IPS DF 6.9 (cell line): Measurements from ENCODE around the gene CDC7.

Experiments used
- DNase-seq: peaks from one replicate; pipeline ENCODE4 v3.0.0-alpha.2; 2013; ENCODE audit warnings: low read depth, low spot score
- H3K27ac ChIP-seq: one replicate; pipeline ENCODE4 v1.5.1; 2013; ENCODE audit warnings: low read length, control low read depth
- H3K27me3 ChIP-seq: 2 replicates; pipeline ENCODE4 v1.6.1; 2013; ENCODE audit warnings: mild to moderate bottlenecking, low read length; ENCODE audit not compliant: control insufficient read depth, insufficient read depth
- H3K36me3 ChIP-seq: 2 replicates; pipeline ENCODE4 v1.6.1; 2013; ENCODE audit warnings: low read length; ENCODE audit not compliant: control insufficient read depth, insufficient read depth
- H3K4me1 ChIP-seq: 2 replicates; pipeline ENCODE4 v1.6.1; 2013; ENCODE audit warnings: low read length; ENCODE audit not compliant: control insufficient read depth, insufficient read depth
- H3K4me3 ChIP-seq: 2 replicates; pipeline ENCODE4 v1.5.1; 2013; ENCODE audit warnings: mild to moderate bottlenecking, low read length
- H3K9me3 ChIP-seq: 2 replicates; pipeline ENCODE4 v1.6.1; 2013; ENCODE audit warnings: low read length, inconsistent platforms; ENCODE audit not compliant: control insufficient read depth, insufficient read depth
- WGBS: extraction: QIAGEN DNeasy Blood & Tissue Kit; methylation state at CpG from one replicate; pipeline ENCODE4 v1.1.7; 2013; ENCODE audit warnings: mixed read lengths, missing lambda C conversion rate; ENCODE audit not compliant: insufficient read length, insufficient coverage; 5-methylcytosine and 5-hydroxymethylcytosine counted together

Gene CDC7

DNA sequence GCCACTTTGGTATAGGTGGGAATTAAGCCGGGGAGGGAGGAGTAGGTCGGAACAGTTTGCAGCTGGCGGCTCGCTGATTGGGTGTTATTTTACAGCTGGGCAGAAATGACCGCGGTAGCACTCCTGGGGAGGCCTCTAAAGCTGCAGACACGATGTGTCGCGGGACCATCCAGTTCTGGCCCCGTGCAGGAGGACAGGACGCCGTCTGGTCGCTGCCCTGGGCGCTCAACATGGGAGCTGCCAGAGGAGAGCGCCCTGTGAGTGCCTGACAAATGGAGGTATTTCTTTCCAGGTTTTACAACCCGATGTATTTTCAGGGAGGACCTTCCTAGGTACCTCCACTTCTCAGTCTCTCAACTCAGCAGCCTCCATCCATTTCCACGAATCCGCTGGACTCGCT is 46.2 kb downstream of the CDC7 start:
- no peaks in the 10 kb centered on the region for H3K27me3 ChIP-seq
- no CpG with 5 or more reads among the region's 19 CpGs for WGBS
- H3K9me3 ChIP-seq, result no peaks in the 10 kb centered on the region
- no peak overlapping the region for H3K4me3 ChIP-seq
- DNase-seq, result no peak
- no peak overlapping the region for H3K27ac ChIP-seq
- H3K4me1 ChIP-seq, result no peaks in the 10 kb centered on the region
- no peaks in the 10 kb centered on the region for H3K36me3 ChIP-seq

DNA sequence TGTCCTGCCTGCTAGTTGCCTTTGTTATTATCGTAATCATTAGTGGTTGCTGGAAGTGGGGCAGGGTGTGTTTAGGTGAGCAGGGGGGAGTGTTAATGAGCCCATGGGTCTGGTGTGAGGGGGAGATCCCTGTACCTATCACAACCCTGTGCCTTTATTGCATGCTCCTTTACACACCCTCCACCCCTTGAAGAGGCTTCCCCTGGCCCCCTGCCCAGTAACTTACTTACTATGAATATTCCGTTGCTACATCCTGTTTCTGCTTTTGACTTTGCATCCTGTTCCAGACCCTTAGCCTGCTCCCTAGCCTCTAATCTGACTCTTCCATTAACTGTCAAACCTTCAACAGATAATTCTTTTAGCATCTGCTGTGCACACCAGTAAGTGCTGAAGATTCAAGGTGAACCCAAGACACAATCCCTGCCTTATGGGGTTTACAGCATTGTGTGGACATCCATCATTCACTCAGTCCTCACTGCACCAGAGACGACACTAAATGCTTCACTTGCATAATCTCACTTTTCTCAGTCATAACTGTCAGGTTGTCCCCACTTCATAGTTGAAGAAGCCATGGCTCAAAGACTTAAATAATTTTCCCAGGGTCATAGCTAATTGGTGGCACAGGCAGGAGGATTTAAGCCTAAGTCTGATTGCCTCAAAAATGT is 47.9 kb downstream of the CDC7 start:
- no peaks in the 10 kb centered on the region for H3K36me3 ChIP-seq
- H3K27me3 ChIP-seq, result no peaks in the 10 kb centered on the region
- no peak overlapping the region for H3K4me3 ChIP-seq
- no peaks in the 10 kb centered on the region for H3K4me1 ChIP-seq
- H3K9me3 ChIP-seq, result no peaks in the 10 kb centered on the region
- DNase-seq, result no peak
- H3K27ac ChIP-seq, result no peak overlapping the region
- WGBS, result no CpG with 5 or more reads among the region's 3 CpGs

DNA sequence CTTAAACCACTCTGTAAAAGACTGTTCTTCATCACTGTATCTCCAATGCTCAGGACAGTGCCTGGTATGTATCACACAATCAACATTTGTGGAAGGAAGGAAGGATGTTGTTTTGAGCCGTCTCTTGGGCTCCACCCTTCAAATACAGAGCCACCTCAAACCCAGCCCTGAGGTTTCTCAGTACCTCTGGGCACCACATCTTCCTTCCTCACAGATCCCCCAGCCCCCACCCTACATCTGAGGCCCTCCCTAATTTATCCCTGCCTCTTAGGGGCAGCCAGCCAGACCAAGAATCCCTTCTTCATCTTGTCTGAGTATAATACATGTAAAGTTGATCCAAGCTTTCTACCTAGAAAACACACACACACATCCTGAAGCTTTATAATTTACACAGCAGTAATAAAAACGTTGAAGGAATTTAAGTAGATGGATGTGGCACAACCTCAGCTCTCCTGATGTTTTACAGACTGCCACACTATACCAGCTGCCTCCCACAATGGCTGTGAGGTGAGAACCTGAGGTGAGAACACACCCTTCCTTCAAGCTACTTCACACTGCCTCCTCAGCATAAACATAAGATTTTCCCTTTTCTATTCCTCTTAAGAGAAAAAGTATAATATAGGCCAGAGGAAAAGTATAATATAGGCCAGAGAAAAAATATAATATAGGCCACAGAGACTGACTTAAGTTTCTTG is 48.5 kb downstream of the CDC7 start:
- DNase-seq, result no peak
- no peaks in the 10 kb centered on the region for H3K36me3 ChIP-seq
- H3K4me3 ChIP-seq, result no peak overlapping the region
- H3K9me3 ChIP-seq, result no peaks in the 10 kb centered on the region
- WGBS, result no CpG with 5 or more reads among the region's 2 CpGs
- no peak overlapping the region for H3K27ac ChIP-seq
- no peaks in the 10 kb centered on the region for H3K4me1 ChIP-seq
- no peaks in the 10 kb centered on the region for H3K27me3 ChIP-seq

DNA sequence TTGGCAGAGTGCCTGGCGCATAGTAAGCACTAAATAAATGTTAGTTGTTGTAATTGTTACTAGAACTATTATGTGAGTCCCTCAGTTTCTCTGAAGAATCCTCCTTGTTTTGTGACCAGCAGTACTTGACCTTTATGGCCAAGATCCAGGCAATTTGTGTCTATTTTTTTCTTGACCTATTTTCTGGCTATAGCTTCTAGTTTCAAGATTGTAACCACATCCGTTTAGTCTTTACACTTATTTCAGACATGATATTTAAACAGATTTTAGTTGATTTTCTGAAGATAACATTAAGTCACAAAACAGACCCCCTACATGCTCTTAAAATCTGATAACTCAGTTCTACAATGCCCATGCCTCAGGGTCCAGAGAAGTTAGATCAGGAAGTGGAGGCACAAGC is 50.3 kb downstream of the CDC7 start:
- WGBS, result no CpG with 5 or more reads among the region's 2 CpGs
- Histone ChIP-seq H3K27me3 (no peaks in the 10 kb centered on the region), H3K9me3 (no peaks in the 10 kb centered on the region)

DNA sequence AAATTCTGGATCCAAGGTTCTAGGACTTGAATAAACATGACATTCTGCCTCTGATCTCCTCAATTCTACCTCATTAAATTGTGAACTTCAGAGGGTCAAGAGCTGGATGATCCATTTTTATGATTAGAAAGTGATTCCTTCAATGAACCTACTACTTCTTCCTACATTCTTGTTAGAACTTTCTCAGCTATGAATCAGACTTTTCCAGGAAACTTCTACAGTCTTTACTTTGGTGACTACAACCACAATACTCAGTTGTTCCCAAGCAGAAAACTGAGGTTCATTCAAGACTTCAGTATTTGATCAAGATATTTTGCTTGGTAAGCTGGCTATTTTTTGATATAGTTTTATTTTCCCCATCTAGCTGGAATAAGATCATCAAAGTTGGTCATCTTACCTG is 51.4 kb downstream of the CDC7 start:
- Histone ChIP-seq H3K9me3 (no peaks in the 10 kb centered on the region), H3K27me3 (no peaks in the 10 kb centered on the region), H3K4me3 (no peak overlapping the region), H3K27ac (no peak overlapping the region), H3K4me1 (no peaks in the 10 kb centered on the region), H3K36me3 (no peaks in the 10 kb centered on the region)
- no peak for DNase-seq

More for the DNA sequence above, 50.3 kb downstream of the CDC7 start:
- no peak overlapping the region for H3K4me3 ChIP-seq
- no peaks in the 10 kb centered on the region for H3K36me3 ChIP-seq
- no peak for DNase-seq
- H3K4me1 ChIP-seq, result no peaks in the 10 kb centered on the region
- H3K27ac ChIP-seq, result no peak overlapping the region

DNA sequence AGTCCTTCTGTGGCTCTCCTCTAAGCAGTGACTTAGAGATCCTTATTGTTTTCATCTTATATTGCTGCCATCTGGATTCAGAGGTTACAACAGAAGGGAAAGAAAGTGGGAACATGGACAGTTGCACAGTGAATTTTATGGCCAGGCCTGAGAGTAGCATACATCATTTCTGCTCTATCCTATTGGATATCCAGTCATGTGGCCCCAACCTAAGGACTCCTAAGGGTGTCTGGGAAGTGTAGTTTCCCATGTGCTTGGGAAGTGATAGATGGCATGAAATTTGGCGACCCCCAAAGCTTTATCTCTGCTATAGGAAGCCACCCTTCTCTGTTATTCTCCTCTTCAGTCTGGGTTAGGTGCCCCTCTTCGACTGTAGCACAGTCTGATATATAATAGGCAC is 51.9 kb downstream of the CDC7 start:
- no peak overlapping the region for H3K27ac ChIP-seq
- DNase-seq, result no peak
- no CpG with 5 or more reads among the region's 2 CpGs for WGBS
- H3K4me1 ChIP-seq, result no peaks in the 10 kb centered on the region
- no peaks in the 10 kb centered on the region for H3K9me3 ChIP-seq
- H3K27me3 ChIP-seq, result no peaks in the 10 kb centered on the region
- no peaks in the 10 kb centered on the region for H3K36me3 ChIP-seq
- no peak overlapping the region for H3K4me3 ChIP-seq

DNA sequence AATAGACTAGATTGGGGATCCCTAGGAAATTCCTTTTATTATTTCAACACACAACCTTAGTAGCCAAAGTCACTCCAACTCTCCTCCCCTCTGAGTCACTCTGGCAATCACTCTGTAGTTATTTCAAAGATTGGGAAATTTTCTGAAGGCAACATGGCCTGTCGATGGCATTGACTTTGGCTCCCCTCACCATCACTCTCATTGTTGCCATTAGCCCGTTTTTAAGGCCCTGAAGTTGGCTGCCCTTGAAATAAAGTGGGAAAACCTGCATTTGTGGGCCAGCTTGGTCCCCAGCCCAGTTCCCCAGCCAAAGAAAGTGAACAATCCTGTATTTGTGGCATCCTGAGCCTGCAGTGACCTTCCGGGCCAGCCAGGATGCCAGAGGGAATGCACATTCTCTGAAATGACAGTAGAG is 52.5 kb downstream of the CDC7 start:
- H3K9me3 ChIP-seq, result no peaks in the 10 kb centered on the region
- H3K4me3 ChIP-seq, result no peak overlapping the region
- WGBS, result no CpG with 5 or more reads among the region's 3 CpGs
- no peaks in the 10 kb centered on the region for H3K36me3 ChIP-seq
- no peaks in the 10 kb centered on the region for H3K27me3 ChIP-seq
- no peak for DNase-seq
- no peak overlapping the region for H3K27ac ChIP-seq
- H3K4me1 ChIP-seq, result no peaks in the 10 kb centered on the region

DNA sequence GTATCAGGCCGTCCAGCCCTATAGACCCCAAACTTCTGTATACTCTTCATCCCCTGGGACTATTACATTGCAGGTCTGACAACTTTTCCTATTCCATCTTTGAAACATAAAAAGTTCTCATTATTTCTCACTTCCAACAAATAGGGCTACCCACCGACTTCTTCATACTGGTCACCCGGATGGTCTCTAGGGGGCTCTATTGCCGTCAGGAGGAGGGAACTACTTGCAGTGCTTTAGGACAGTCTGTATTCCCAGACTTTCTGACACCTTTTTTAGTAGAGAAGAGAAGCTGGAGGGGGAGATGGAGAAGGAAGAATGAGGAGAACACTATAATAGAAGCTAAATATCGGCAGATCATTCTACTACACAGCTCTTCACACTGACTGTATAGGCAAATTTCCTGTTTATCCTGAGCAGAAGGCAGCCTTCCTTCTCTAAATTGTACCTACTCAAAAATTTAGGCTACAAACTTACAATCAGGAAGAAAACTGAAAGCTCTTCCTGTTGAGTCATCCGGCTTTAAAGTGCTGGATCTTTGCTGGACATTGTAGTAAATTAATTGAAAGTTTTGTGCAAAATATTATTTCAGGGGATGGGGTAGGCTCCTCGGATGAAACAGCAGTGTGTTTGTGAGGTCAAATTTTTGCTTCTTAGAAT is 54.6 kb downstream of the CDC7 start:
- no peak overlapping the region for H3K4me3 ChIP-seq
- no peaks in the 10 kb centered on the region for H3K36me3 ChIP-seq
- no peaks in the 10 kb centered on the region for H3K9me3 ChIP-seq
- H3K27me3 ChIP-seq, result no peaks in the 10 kb centered on the region
- H3K4me1 ChIP-seq, result no peaks in the 10 kb centered on the region
- H3K27ac ChIP-seq, result no peak overlapping the region
- no peak for DNase-seq
- no CpG with 5 or more reads among the region's 7 CpGs for WGBS

DNA sequence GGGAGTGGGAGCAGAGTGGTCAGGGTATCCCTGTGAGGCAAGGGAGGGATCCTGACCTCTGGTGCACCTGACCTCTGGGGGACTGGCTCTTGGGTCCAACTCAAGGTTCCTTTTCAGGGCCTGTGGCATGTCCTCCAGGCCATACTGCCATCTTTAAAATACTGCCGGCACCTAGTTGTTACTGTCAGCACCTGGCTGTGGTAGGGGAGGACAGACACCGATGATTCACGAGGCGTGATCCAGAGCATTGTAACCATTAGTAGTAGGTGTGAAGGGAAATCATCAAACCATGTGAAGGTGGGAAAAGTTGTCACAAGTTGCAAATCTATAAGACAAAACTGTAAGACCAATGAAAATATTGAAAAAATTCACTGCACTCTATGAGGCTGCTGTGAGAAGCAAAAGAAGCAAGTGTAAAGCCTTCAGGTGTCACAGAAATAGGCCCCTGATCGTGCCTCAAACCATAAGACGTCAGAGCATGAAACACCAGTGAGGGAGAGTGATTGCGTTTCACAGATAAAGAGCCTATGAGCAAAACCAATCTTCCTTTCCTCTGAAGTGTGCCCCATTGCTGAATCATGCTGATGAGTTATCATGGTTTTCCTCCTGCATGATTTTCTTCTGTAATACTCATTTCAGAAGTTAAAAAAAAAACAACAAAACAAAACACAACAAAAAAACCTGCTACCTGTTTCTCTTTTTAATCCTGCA is 55.3 kb downstream of the CDC7 start:
- Histone ChIP-seq H3K4me3 (no peak overlapping the region), H3K36me3 (no peaks in the 10 kb centered on the region), H3K27me3 (no peaks in the 10 kb centered on the region), H3K9me3 (no peaks in the 10 kb centered on the region), H3K27ac (no peak overlapping the region), H3K4me1 (no peaks in the 10 kb centered on the region)
- no peak for DNase-seq
- WGBS, result no CpG with 5 or more reads among the region's 7 CpGs

DNA sequence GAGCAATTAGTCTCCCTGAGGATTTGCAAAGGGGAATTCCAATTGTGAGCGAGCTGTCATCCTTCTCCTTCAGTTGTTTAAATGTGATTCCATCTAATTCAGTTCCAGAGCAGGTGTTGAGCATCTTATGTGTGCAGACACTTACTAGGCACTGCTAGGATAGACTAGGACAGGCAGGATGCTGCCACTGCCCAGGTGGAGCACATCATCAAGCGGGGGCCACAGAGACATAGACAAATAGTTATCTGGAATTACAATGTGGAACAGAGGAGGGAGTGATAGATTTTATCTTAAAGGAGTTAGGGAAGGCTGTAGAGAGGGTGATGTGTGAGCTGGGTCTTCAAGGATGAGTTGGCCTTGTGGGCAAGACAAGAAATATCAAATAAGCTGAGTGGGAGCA is 55.9 kb downstream of the CDC7 start:
- no peak overlapping the region for H3K27ac ChIP-seq
- H3K36me3 ChIP-seq, result no peaks in the 10 kb centered on the region
- no peaks in the 10 kb centered on the region for H3K9me3 ChIP-seq
- no peaks in the 10 kb centered on the region for H3K27me3 ChIP-seq
- H3K4me3 ChIP-seq, result no peak overlapping the region
- DNase-seq, result no peak
- WGBS, result no CpG with 5 or more reads among the region's 2 CpGs
- H3K4me1 ChIP-seq, result no peaks in the 10 kb centered on the region
